Uterus (tissue), 4 donors: Measurements from ENCODE around the gene TMC6. TPM values are rescaled to one million over a fixed set of nuclear protein-coding genes. Genes with fewer than 3 reads are reported as not detected.
A peak's percentile ranks its signal among the peaks of the same experiment; 100 is the strongest.

ENCODE experiments used
- DNase-seq, 2 donors: peaks; one replicate each; pipeline ENCODE4 v3.0.0-alpha.2; 2019 to 2020
- H3K27ac ChIP-seq, 2 donors: fragments of 200-600 bp; sonication (generic); 1 replicate in 1 of 2; 2 replicates in 1 of 2; pipeline ENCODE4 v1.5.1; 2016 to 2018
- H3K27me3 ChIP-seq, 2 donors: fragments of 200-600 bp; sonication (generic); one replicate each; pipeline ENCODE4 v1.5.1; 2018 to 2019; ENCODE audit warnings: control low read depth in 1 of 2
- H3K36me3 ChIP-seq, 2 donors: fragments of 200-600 bp; sonication (generic); one replicate each; pipeline ENCODE4 v1.5.1; 2019; ENCODE audit warnings: control low read depth in 1 of 2
- H3K4me1 ChIP-seq, 2 donors: fragments of 200-600 bp; sonication (generic); one replicate each; pipeline ENCODE4 v1.5.1; 2018 to 2019; ENCODE audit warnings: control low read depth in 1 of 2
- H3K4me3 ChIP-seq, 2 donors: fragments of 200-600 bp; sonication (generic); 1 replicate in 1 of 2; 2 replicates in 1 of 2; pipeline ENCODE4 v1.5.1; 2018 to 2019; ENCODE audit warnings: mild to moderate bottlenecking in 1 of 2
- H3K9me3 ChIP-seq, 2 donors: fragments of 200-600 bp; sonication (generic); one replicate each; pipeline ENCODE4 v1.5.1; 2019; ENCODE audit warnings: control low read depth in 1 of 2
- CTCF ChIP-seq, 4 experiments: fragments of 200-600 bp in 2 of 4; fragments of 450-650 bp in 2 of 4; sonication (generic) in 2 of 4; IDR thresholded peaks; one replicate each; pipeline ENCODE4 v1.5.1; 2016 to 2019; ENCODE audit warnings: antibody characterized with exemption in 4 of 4, mild to moderate bottlenecking in 2 of 4, moderate library complexity in 1 of 4
- POLR2A ChIP-seq, 2 donors: fragments of 450-650 bp; IDR thresholded peaks; one replicate each; pipeline ENCODE4 v1.6.1; 2016; ENCODE audit warnings: antibody characterized with exemption in 2 of 2, mild to moderate bottlenecking in 1 of 2, moderate library complexity in 1 of 2
- intact Hi-C: fragments of 100-400 bp; cut with DNase I; formaldehyde crosslinking; loops from one replicate; pipeline ENCODE4 v1.15.1; 2023; ENCODE audit warnings: low total_unique reads
- total RNA-seq, 4 donors: library from RNA; depleted of rRNA in 3 of 4; stranded (reverse); fragments of >200 nt in 3 of 4; gene quantifications; one replicate each; pipeline versions ENCODE4 v1.1.0 to v1.2.4, GENCODE V29; 2014 to 2023
- donor health status: DM: yes; HTN: yes; CAD: no.

Gene TMC6
- total RNA-seq, 4 donors from 2014 or later = 8.2 to 56.1 (median 16.1) TPM

GRCh38 chr17:78168903-78169793, 40.6 kb upstream of the TMC6 start:
- H3K4me1 ChIP-seq = peaks cover 0 to 10% of the 10 kb centered on the region in 2 donors
- no peaks in the 10 kb centered on the region for H3K36me3 ChIP-seq
- H3K27me3 ChIP-seq = no peaks in the 10 kb centered on the region
- peak; percentile 46 to 64 for DNase-seq
- peak overlapping the region; percentile 68 to 93 for H3K27ac ChIP-seq
- no peak for TF ChIP-seq CTCF (IDR thresholded peaks at IDR 0.05)
- no peak for TF ChIP-seq POLR2A (IDR thresholded peaks at IDR 0.05)
- intact Hi-C loops = no loop called here
- peak overlapping the region; percentile 34 to 96 for H3K4me3 ChIP-seq
- no peaks in the 10 kb centered on the region for H3K9me3 ChIP-seq

- no peaks in the 10 kb centered on the region for H3K9me3 ChIP-seq
- no peaks in the 10 kb centered on the region for H3K36me3 ChIP-seq
- TF ChIP-seq POLR2A (IDR thresholded peaks at IDR 0.05) = peak; percentile 72 to 94
- TF ChIP-seq CTCF (IDR thresholded peaks at IDR 0.05) = peak in 2 of 4 experiments; percentile 8 to 20
- DNase-seq = peak; percentile 62 to 75
- no peaks in the 10 kb centered on the region for H3K27me3 ChIP-seq
- peak within 1 kb of the TSS; percentile 34 to 96 for H3K4me3 ChIP-seq
- H3K27ac ChIP-seq = peak within 1 kb of the TSS; percentile 68 to 93
- intact Hi-C loops = no loop called here
- H3K4me1 ChIP-seq = peaks cover 0 to 10% of the 10 kb centered on the region in 2 donors
These were observed 39.8 kb upstream of the TMC6 start, which contains the start of gene SYNGR2 for GRCh38 chr17:78168242-78168902. Gene SYNGR2, plus strand, starts transcription at chr17:78168581. Its CDS starts 36 bp downstream, at chr17:78168617.

- intact Hi-C loops = no loop called here
- DNase-seq = no peak
- no peak overlapping the region for H3K4me3 ChIP-seq
These were observed 37.9 kb upstream of the TMC6 start for GRCh38 chr17:78166416-78166815.

GRCh38 chr17:78164748-78165607, 36.4 kb upstream of the TMC6 start:
- no peaks in the 10 kb centered on the region for H3K36me3 ChIP-seq
- no peaks in the 10 kb centered on the region for H3K27me3 ChIP-seq
- no peak for DNase-seq
- no peak overlapping the region for H3K27ac ChIP-seq
- TF ChIP-seq POLR2A (IDR thresholded peaks at IDR 0.05) (no peak), CTCF (IDR thresholded peaks at IDR 0.05) (no peak)
- no peaks in the 10 kb centered on the region for H3K4me1 ChIP-seq
- intact Hi-C loops = no loop called here
- H3K4me3 ChIP-seq = no peak overlapping the region
- no peaks in the 10 kb centered on the region for H3K9me3 ChIP-seq

More at GRCh38 chr17:78166416-78166815, 37.9 kb upstream of the TMC6 start:
- no peaks in the 10 kb centered on the region for H3K36me3 ChIP-seq
- no peaks in the 10 kb centered on the region for H3K27me3 ChIP-seq
- no peak overlapping the region for H3K27ac ChIP-seq
- H3K9me3 ChIP-seq = no peaks in the 10 kb centered on the region
- peaks cover 0 to 2% of the 10 kb centered on the region in 2 donors for H3K4me1 ChIP-seq
- TF ChIP-seq CTCF (IDR thresholded peaks at IDR 0.05) = no peak
- no peak for TF ChIP-seq POLR2A (IDR thresholded peaks at IDR 0.05)
